ENCODE measurements around the gene MICAL3.
"Not testable (repeated sequence)": the region's sequence is repeated elsewhere in the genome, so short reads cannot be mapped to it uniquely, and the experiment has no call there.

MICAL3 gene

GRCh38 chr22:17951315-17951714 is 73.0 kb downstream of the MICAL3 start:
- no peak for DNase-seq (ENCODE audit: low read depth)

DNA sequence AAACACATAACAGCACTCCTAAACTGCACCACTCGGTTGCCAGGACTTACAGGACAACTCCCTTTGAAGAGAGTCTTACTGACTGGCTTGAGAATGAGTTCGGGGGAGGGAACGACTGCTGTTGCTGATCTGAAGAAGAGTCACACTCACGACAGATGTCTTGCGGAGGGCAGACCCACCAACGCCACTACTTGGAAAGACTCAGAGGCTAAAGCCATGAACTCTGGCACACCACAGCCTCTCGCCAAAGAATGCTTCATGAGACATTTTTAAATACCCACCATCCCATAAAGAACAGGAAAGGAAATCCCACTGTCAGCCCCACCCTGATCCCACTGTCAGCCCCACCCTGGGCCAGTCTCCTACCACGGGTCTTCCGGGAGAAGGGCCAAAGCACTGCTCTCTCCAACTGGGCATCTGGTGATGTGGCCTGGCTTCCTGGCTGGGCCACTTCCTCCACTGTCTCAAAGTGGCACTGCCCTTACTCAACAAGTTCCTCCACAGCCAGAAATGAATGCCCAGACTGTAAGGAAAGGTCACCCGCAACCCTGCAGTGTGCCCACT is 73.6 kb downstream of the MICAL3 start:
- no peak for DNase-seq (ENCODE audit: low read depth)

DNA sequence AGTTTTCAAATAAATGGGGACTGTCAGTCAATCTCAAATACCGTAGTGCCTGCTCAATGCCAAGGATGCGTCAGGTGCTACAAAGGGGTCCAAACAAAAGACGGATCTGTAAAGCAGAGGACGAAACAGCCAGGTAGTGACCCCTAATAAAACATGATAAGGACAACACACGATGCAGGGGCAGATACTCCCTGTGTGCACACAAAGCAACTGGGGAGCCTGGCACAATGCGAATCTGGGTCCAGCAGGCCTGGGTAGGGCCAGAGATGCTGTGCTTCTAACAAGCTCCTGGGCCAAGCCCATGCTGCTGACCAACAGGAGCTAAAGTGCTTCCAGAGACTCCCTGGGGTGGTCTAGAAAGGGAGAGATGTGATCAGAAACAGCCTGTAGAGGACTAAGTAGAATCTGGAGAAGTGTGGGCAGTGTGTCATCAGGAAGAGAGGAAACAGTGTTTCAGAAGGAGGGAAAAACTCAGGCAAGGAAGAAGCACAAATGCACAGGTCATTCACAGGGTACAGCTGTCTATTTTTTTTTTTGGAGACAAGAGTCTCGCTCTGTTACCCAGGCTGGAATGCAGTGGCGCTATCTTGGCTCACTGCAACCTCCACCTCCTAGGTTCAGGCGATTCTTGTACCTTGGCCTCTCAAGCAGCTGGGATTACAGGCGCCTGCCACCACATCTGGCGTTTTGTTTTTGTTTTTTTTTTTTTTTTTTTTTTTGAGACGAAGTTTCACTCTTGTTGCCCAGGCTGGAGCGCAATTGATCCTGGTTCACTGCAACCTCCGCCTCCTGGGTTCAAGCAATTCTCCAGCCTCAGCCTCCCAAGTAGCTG is 74.5 kb downstream of the MICAL3 start:
- no peak for DNase-seq (ENCODE audit: low read depth)

DNA sequence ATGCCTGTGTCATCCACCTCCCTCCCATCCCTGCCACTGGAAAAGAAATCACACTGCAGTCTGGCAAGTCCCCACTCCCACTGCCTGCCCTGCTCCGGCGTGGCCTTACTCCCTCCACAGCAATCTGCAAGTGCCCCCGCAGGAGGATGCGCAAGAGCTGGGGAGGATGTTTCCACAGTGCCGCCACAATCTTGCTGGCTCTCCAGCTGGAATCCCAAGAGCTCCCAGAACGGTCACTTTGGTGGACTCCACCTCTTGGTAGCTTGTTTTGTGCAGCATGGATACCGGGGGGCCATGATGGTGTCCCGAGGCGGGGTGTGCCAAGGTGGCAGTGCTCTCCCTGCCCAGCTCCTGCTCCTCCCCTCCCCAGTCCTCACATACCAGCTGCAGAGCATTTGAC is 76.3 kb downstream of the MICAL3 start:
- DNase-seq (ENCODE audit: low read depth), result no peak

DNA sequence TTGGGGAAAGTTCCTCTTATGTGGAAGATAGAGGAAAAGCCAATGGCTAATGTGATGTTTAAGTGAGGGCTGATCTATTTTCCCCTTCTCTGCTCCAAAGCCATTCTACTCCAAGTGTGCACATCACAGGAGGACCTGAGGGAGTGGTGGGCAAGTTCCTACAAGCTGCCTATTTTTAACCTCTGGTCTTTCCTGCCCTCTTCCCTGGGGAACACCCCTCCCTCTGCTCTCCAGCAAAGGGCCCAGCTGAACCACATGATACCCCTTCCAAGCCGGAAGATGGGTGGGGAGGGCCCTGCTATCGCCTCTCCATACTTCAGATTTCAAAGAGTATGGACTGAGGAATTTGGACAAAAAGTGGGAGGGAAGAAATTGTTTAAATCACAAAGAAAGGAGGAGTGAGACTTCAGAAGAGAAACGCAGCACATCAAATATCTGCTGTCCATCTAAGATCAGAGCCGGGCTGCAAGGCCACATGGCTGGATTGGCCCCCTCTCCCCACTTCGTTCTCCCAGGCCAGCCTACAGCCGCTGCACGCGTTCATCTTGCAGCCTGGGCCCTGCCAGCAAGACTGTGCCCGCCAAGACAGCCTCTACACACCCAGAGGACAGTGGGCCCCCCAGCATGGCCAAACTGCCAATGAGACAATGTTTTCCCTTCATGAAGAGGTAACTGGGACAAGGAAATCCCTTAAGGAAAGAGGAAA is 77.5 kb downstream of the MICAL3 start:
- DNase-seq (ENCODE audit: low read depth), result no peak

GRCh38 chr22:17945888-17946648 is 78.3 kb downstream of the MICAL3 start:
- no peak for DNase-seq (ENCODE audit: low read depth)

GRCh38 chr22:17945156-17945887 is 79.0 kb downstream of the MICAL3 start:
- DNase-seq (ENCODE audit: low read depth), result no peak

- no peak for DNase-seq (ENCODE audit: low read depth)
Observed at GRCh38 chr22:17944256-17944655, 80.1 kb downstream of the MICAL3 start.

- DNase-seq (ENCODE audit: low read depth), result no peak
Observed at GRCh38 chr22:17943533-17944249, 80.7 kb downstream of the MICAL3 start.

DNA sequence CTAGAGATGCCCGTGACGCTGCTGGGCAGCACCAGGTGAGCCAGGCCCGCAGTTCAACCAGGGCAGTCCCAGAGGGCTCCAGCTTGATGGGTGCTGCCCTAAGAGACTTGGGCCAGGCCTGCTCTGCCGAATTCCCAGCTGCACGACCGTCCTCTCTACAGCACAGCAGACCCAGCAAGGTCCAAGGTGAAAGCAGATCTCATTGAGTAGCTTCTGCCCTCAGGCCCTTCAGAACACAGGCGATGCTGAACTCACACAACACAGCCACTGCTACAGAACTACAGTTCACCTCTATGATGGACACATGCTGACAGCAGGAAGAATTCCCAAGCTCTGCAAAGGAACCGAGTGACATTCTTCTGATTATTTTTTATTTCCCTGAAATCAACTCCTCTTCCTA is 81.6 kb downstream of the MICAL3 start:
- no peak for DNase-seq (ENCODE audit: low read depth)

DNA sequence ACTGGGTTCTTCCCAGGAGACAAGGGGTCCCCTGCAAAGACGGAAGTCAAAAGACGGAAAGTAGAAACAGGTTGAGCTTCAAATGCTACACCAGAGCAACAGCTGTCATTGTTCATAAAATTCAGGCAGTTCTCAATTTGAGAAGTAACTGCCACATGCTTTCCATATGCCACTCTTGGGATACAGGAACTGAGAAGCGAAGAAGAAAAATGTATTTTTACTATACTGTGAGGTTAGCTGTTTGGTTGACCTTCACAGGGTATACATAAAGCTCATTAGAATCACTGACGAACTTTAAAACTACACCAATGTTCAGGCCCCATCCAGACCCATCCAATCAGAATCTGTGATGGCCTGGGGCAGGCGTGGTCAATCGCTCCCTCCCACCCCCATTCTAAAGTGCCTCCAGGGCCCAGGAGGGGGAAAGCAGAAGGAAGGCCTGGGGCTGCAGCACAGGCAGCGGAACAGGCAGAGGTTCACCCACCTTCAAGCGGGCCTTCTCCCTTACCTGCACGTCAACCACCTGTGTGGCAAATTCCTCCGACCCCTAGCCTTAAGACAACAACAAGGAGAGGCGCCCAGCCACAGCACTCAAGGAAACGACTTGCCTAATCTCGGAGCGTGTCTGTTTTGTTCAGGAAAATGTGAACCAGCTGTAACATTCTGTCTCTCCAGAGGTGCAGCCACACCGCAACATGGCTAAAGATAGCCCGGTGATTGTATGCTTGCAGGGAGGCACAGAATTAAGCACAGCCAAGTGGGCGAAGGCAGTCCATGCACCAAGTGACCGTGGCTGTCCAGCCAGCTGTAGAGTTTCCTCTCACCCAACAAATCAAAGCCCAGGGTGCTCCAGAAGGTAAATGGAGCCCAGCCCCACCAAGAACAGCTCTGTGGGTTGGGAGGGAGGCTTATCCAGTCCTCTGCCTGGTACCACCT is 82.6 kb downstream of the MICAL3 start:
- no peak for DNase-seq (ENCODE audit: low read depth)

DNA sequence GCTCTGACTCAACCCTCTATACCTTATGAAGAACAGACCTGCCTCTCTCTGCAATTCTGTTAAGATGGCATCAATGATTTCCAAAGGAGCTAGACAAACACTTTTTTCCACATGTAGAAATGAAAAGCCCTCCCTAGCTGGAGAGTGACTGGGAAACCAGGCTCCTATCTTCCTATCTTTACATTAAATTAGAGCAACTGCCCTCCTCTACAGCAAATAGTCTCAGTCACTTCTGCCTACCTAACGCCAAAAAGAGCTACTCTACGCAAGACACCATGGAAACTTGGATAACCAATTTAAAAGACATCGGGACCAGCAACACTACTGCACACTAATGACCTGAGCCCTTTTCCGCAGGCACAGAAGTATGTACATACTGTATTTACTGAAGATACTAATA is 84.8 kb downstream of the MICAL3 start:
- no peak for DNase-seq (ENCODE audit: low read depth)

GRCh38 chr22:17939011-17939410 is 85.3 kb downstream of the MICAL3 start:
- no peak for DNase-seq (ENCODE audit: low read depth)

- no peak for DNase-seq (ENCODE audit: low read depth)
Observed at GRCh38 chr22:17938484-17938924, 85.9 kb downstream of the MICAL3 start.

- DNase-seq (ENCODE audit: low read depth), result not testable (repeated sequence)
Observed at GRCh38 chr22:17932457-17932856, 91.9 kb downstream of the MICAL3 start.

DNA sequence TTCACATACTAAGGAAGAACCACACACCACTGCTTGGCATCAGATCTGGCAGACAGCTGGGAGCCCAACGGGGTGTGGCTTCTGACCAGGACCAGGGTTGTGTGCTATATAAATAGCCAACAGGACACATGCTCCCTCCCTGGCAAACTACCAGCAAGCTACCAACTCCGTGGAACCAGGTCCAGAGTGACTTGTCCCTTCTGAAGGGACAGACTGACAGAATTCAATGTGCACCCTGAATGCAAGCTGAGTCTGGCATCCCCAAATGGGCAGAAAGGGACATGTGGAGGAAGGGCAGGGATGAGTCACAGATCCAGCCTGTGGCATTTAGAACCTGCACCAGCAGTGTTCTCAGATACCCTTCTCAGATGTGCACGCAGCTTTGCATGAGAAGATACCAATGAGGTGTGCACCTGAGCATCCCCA is 92.9 kb downstream of the MICAL3 start:
- DNase-seq (ENCODE audit: low read depth), result no peak

GRCh38 chr22:17930455-17931313 is 93.7 kb downstream of the MICAL3 start:
- no peak for DNase-seq (ENCODE audit: low read depth)

DNA sequence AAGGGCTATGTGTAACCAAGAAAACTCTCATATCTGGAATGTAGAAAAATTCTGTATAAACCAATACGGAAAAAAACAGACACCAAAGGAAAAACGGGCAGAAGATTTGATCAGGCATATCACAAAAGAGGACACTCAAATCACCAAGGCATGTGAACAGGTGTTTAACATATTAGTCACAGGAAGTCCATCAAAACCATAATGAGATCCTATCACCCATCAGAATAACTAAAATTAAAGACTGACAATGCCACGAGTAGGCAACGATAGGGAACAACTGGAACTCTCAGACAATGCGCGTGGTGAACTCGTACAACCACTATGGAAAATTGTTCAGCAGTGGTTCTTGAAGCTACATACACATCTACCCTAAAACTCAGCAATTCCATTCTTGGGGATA is 94.5 kb downstream of the MICAL3 start:
- DNase-seq (ENCODE audit: low read depth), result no peak

DNA sequence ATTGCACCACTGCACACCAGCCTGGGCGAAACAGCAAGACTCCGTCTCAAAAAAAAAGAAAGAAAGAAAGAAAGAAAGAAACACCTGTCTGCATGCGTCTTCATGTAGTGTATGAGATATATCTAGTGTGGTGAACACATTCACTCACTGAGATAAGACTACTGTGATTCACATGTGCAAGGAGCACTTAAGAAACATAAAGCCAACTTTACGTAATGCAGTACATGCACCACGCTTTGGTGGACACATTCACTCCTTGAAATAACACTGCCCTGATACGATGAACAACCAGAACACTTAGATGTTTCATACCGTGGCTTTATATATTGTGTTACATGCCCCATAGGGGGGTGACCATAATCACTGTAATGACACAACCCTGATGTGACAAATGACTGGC is 96.0 kb downstream of the MICAL3 start:
- no peak for DNase-seq (ENCODE audit: low read depth)

Data from stimulated activated CD8-positive, alpha-beta memory T cell treated with anti-CD3 and anti-CD28 coated beads, Interleukin-4, amount 100 ng/mL, for 24 hours (primary cell).